Measurements from ENCODE around the gene NAE1.

The NAE1 gene

GRCh38 chr16:66850115-66850815, 19.5 kb upstream of the NAE1 start:
- Histone ChIP-seq H3K4me1 (ENCODE audit: control extremely low read depth in 1 of 4, control insufficient read depth in 4 of 4, insufficient read depth in 4 of 4, low read length in 3 of 4) (peaks cover 0 to 13% (median 9%) of the 10 kb centered on the region in 4 experiments), H3K27ac (ENCODE audit: insufficient read depth in 1 of 2, low read depth in 1 of 2, low read length in 2 of 2, poor library complexity in 1 of 2, severe bottlenecking in 2 of 2) (no peak overlapping the region), H3K4me3 (ENCODE audit: control insufficient read depth in 1 of 7, extremely low read depth in 1 of 7, insufficient read depth in 4 of 7, low read depth in 2 of 7, low read length in 6 of 7) (no peak overlapping the region), H3K9me3 (ENCODE audit: control extremely low read depth in 1 of 5, control insufficient read depth in 4 of 5, insufficient read depth in 2 of 5, low read depth in 1 of 5, low read length in 4 of 5) (no peaks in the 10 kb centered on the region), H3K27me3 (replicated peaks in 2 of 5; ENCODE audit: control insufficient read depth in 4 of 5, insufficient read depth in 5 of 5, low read length in 4 of 5) (peaks cover 0 to 18% (median 14%) of the 10 kb centered on the region in 5 experiments), H3K36me3 (ENCODE audit: control insufficient read depth in 4 of 4, insufficient read depth in 4 of 4, low read length in 3 of 4) (no peaks in the 10 kb centered on the region)
- WGBS (ENCODE audit: insufficient coverage) = 93% methylated on average over 11 of the region's 14 CpGs
- no peak for DNase-seq
- POLR2A ChIA-PET = no interaction called here
- CTCF ChIA-PET = interaction anchor here (1.4 to 10.4 kb wide), 6 partner anchors 8 to 23 kb away, joined by 3 to 67 read pairs (median 4); no protein-coding TSS in a partner anchor

GRCh38 chr16:66849549-66849948, 18.8 kb upstream of the NAE1 start:
- POLR2A ChIA-PET = no interaction called here
- CTCF ChIA-PET = interaction anchor here (1.3 to 10.4 kb wide), 5 partner anchors 12 to 23 kb away, joined by 3 to 67 read pairs (median 4); partner anchors contain the start of gene NAE1
- Histone ChIP-seq H3K27ac (ENCODE audit: insufficient read depth in 1 of 2, low read depth in 1 of 2, low read length in 2 of 2, poor library complexity in 1 of 2, severe bottlenecking in 2 of 2) (no peak overlapping the region), H3K36me3 (ENCODE audit: control insufficient read depth in 4 of 4, insufficient read depth in 4 of 4, low read length in 3 of 4) (no peaks in the 10 kb centered on the region), H3K9me3 (ENCODE audit: control extremely low read depth in 1 of 5, control insufficient read depth in 4 of 5, insufficient read depth in 2 of 5, low read depth in 1 of 5, low read length in 4 of 5) (no peaks in the 10 kb centered on the region), H3K4me1 (ENCODE audit: control extremely low read depth in 1 of 4, control insufficient read depth in 4 of 4, insufficient read depth in 4 of 4, low read length in 3 of 4) (peaks cover 0 to 18% (median 15%) of the 10 kb centered on the region in 4 experiments), H3K4me3 (ENCODE audit: control insufficient read depth in 1 of 7, extremely low read depth in 1 of 7, insufficient read depth in 4 of 7, low read depth in 2 of 7, low read length in 6 of 7) (no peak overlapping the region), H3K27me3 (replicated peaks in 2 of 5; ENCODE audit: control insufficient read depth in 4 of 5, insufficient read depth in 5 of 5, low read length in 4 of 5) (peaks cover 0 to 25% (median 16%) of the 10 kb centered on the region in 5 experiments)
- DNase-seq = no peak
- 94% methylated on average over 3 of the region's 4 CpGs for WGBS (ENCODE audit: insufficient coverage)

GRCh38 chr16:66849021-66849420, 18.2 kb upstream of the NAE1 start:
- H3K9me3 ChIP-seq (ENCODE audit: control extremely low read depth in 1 of 5, control insufficient read depth in 4 of 5, insufficient read depth in 2 of 5, low read depth in 1 of 5, low read length in 4 of 5) = no peaks in the 10 kb centered on the region
- H3K4me1 ChIP-seq (ENCODE audit: control extremely low read depth in 1 of 4, control insufficient read depth in 4 of 4, insufficient read depth in 4 of 4, low read length in 3 of 4) = peaks cover 0 to 23% (median 20%) of the 10 kb centered on the region in 4 experiments
- H3K4me3 ChIP-seq (ENCODE audit: control insufficient read depth in 1 of 7, extremely low read depth in 1 of 7, insufficient read depth in 4 of 7, low read depth in 2 of 7, low read length in 6 of 7) = no peak overlapping the region
- ChIA-PET CTCF (interaction anchor here (1.3 to 10.4 kb wide), 6 partner anchors 13 to 24 kb away, joined by 3 to 67 read pairs (median 4); partner anchors contain the start of gene NAE1), POLR2A (no interaction called here)
- WGBS (ENCODE audit: insufficient coverage) = 88% methylated on average over 1 of the region's 2 CpGs
- no peak overlapping the region for H3K27ac ChIP-seq (ENCODE audit: insufficient read depth in 1 of 2, low read depth in 1 of 2, low read length in 2 of 2, poor library complexity in 1 of 2, severe bottlenecking in 2 of 2)
- peaks cover 0 to 30% (median 15%) of the 10 kb centered on the region in 5 experiments for H3K27me3 ChIP-seq (replicated peaks in 2 of 5; ENCODE audit: control insufficient read depth in 4 of 5, insufficient read depth in 5 of 5, low read length in 4 of 5)
- no peaks in the 10 kb centered on the region for H3K36me3 ChIP-seq (ENCODE audit: control insufficient read depth in 4 of 4, insufficient read depth in 4 of 4, low read length in 3 of 4)
- DNase-seq = no peak

GRCh38 chr16:66848172-66848571, 17.4 kb upstream of the NAE1 start:
- ChIA-PET CTCF (interaction anchor here (0.6 to 10.4 kb wide), 5 partner anchors 14 to 70 kb away, joined by 3 to 67 read pairs (median 5); partner anchors contain the start of gene NAE1), POLR2A (interaction anchor here (0.6 kb wide), 1 partner anchor 22 kb away, joined by 6 read pairs; no protein-coding TSS in a partner anchor)
- Histone ChIP-seq H3K27me3 (replicated peaks in 2 of 5; ENCODE audit: control insufficient read depth in 4 of 5, insufficient read depth in 5 of 5, low read length in 4 of 5) (peaks cover 0 to 38% (median 19%) of the 10 kb centered on the region in 5 experiments), H3K4me1 (ENCODE audit: control extremely low read depth in 1 of 4, control insufficient read depth in 4 of 4, insufficient read depth in 4 of 4, low read length in 3 of 4) (peaks cover 0 to 21% (median 17%) of the 10 kb centered on the region in 4 experiments), H3K27ac (ENCODE audit: insufficient read depth in 1 of 2, low read depth in 1 of 2, low read length in 2 of 2, poor library complexity in 1 of 2, severe bottlenecking in 2 of 2) (no peak overlapping the region), H3K9me3 (ENCODE audit: control extremely low read depth in 1 of 5, control insufficient read depth in 4 of 5, insufficient read depth in 2 of 5, low read depth in 1 of 5, low read length in 4 of 5) (no peaks in the 10 kb centered on the region), H3K36me3 (ENCODE audit: control insufficient read depth in 4 of 4, insufficient read depth in 4 of 4, low read length in 3 of 4) (no peaks in the 10 kb centered on the region), H3K4me3 (ENCODE audit: control insufficient read depth in 1 of 7, extremely low read depth in 1 of 7, insufficient read depth in 4 of 7, low read depth in 2 of 7, low read length in 6 of 7) (no peak overlapping the region)
- WGBS (ENCODE audit: insufficient coverage) = 100% methylated on average over 2 of the region's 2 CpGs
- DNase-seq = no peak

- no peak overlapping the region for H3K4me3 ChIP-seq (ENCODE audit: control insufficient read depth in 1 of 7, extremely low read depth in 1 of 7, insufficient read depth in 4 of 7, low read depth in 2 of 7, low read length in 6 of 7)
- no peak for DNase-seq
- peaks cover 0 to 40% (median 22%) of the 10 kb centered on the region in 5 experiments for H3K27me3 ChIP-seq (replicated peaks in 2 of 5; ENCODE audit: control insufficient read depth in 4 of 5, insufficient read depth in 5 of 5, low read length in 4 of 5)
- H3K4me1 ChIP-seq (ENCODE audit: control extremely low read depth in 1 of 4, control insufficient read depth in 4 of 4, insufficient read depth in 4 of 4, low read length in 3 of 4) = peaks cover 0 to 15% (median 12%) of the 10 kb centered on the region in 4 experiments
- no CpG with 5 or more reads among the region's 6 CpGs for WGBS (ENCODE audit: insufficient coverage)
- H3K27ac ChIP-seq (ENCODE audit: insufficient read depth in 1 of 2, low read depth in 1 of 2, low read length in 2 of 2, poor library complexity in 1 of 2, severe bottlenecking in 2 of 2) = no peak overlapping the region
- CTCF ChIA-PET = interaction anchor here (1.3 to 10.4 kb wide), 5 partner anchors 14 to 20 kb away, joined by 5 to 67 read pairs (median 7); partner anchors contain the start of gene NAE1
- no peaks in the 10 kb centered on the region for H3K36me3 ChIP-seq (ENCODE audit: control insufficient read depth in 4 of 4, insufficient read depth in 4 of 4, low read length in 3 of 4)
- no peaks in the 10 kb centered on the region for H3K9me3 ChIP-seq (ENCODE audit: control extremely low read depth in 1 of 5, control insufficient read depth in 4 of 5, insufficient read depth in 2 of 5, low read depth in 1 of 5, low read length in 4 of 5)
- POLR2A ChIA-PET = no interaction called here
These were observed 16.8 kb upstream of the NAE1 start for GRCh38 chr16:66847533-66848067.

- CTCF ChIA-PET = interaction anchor here (1.7 to 10.4 kb wide), 4 partner anchors 14 to 20 kb away, joined by 5 to 67 read pairs (median 8); partner anchors contain the start of gene NAE1
These were observed 16.1 kb upstream of the NAE1 start for GRCh38 chr16:66846831-66847230.

More at GRCh38 chr16:66846831-66847230, 16.1 kb upstream of the NAE1 start:
- Histone ChIP-seq H3K4me1 (ENCODE audit: control extremely low read depth in 1 of 4, control insufficient read depth in 4 of 4, insufficient read depth in 4 of 4, low read length in 3 of 4) (peaks cover 0 to 14% (median 11%) of the 10 kb centered on the region in 4 experiments), H3K27me3 (replicated peaks in 2 of 5; ENCODE audit: control insufficient read depth in 4 of 5, insufficient read depth in 5 of 5, low read length in 4 of 5) (peaks cover 0 to 43% (median 25%) of the 10 kb centered on the region in 5 experiments), H3K27ac (ENCODE audit: insufficient read depth in 1 of 2, low read depth in 1 of 2, low read length in 2 of 2, poor library complexity in 1 of 2, severe bottlenecking in 2 of 2) (no peak overlapping the region), H3K4me3 (ENCODE audit: control insufficient read depth in 1 of 7, extremely low read depth in 1 of 7, insufficient read depth in 4 of 7, low read depth in 2 of 7, low read length in 6 of 7) (no peak overlapping the region), H3K36me3 (ENCODE audit: control insufficient read depth in 4 of 4, insufficient read depth in 4 of 4, low read length in 3 of 4) (no peaks in the 10 kb centered on the region), H3K9me3 (ENCODE audit: control extremely low read depth in 1 of 5, control insufficient read depth in 4 of 5, insufficient read depth in 2 of 5, low read depth in 1 of 5, low read length in 4 of 5) (no peaks in the 10 kb centered on the region)
- POLR2A ChIA-PET = interaction anchor here (0.6 kb wide), 2 partner anchors 606 to 934 kb away, joined by 3 read pairs; no protein-coding TSS in a partner anchor
- WGBS (ENCODE audit: insufficient coverage) = 98% methylated on average over 4 of the region's 6 CpGs
- no peak for DNase-seq
